Measurements from ENCODE around the gene BACE1. TPM values are rescaled to one million over a fixed set of nuclear protein-coding genes. Genes with fewer than 3 reads are reported as not detected.

The BACE1 gene
- polyA plus RNA-seq, 1 of the 3 experiments (the other 2 are of a cell fraction): 37.8 TPM

DNA sequence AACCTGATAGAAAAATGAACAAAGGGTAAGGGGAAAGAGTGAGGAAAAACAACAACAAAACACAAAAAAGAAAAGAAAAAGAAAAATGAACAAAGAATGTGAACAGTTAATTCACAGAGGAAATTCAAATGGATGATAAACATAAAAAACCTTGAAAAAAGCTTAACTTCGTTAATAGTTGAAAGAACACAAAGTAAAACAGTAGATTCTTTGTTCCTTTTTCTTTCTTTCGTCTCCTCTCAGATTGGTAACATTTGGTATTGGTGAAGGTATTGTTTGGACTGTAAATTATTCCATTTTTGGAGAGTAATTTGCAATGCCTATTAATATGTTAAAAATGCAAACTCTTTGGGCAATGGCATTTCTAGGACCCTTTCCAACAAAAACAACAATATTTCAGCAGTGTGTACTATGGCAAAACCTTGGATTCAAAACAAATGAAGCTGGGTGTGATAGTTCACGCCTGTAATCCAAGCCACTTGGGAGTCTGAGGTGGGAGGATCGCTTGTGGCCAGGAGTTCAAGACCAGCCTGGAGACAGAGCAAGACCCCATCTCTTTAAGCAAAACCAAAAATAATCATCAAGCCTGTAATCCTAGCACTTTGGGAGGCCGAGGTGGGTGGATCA is 3.3 kb upstream of the BACE1 start:
- WGBS (ENCODE audit: low lambda C conversion rate): 81% methylated on average over 5 of the region's 5 CpGs

GRCh38 chr11:117318738-117319137 is 2.7 kb upstream of the BACE1 start:
- CTCF ChIA-PET: interaction anchor here (1.2 kb wide), 1 partner anchor 9 kb away, joined by 3 read pairs; no protein-coding TSS in a partner anchor
- Histone ChIP-seq H3K27ac (ENCODE audit: low read depth in 2 of 2, low read length in 1 of 2) (peak overlapping the region in 1 of 2 experiments; percentile 16; a peak in 1 of 4 replicates), H2AFZ (ENCODE audit: low read depth) (peak overlapping the region; percentile 29; the same call in 1 of the 2 replicates), H3K4me3 (ENCODE audit: low read depth in 2 of 2, low read length in 1 of 2) (no peak overlapping the region), H3K9me3 (no peaks in the 10 kb centered on the region), H3K4me1 (ENCODE audit: control insufficient read depth in 1 of 2, insufficient read depth in 2 of 2, low read depth in 1 of 2, low read length in 1 of 2) (peaks cover 0 to 19% of the 10 kb centered on the region in 2 experiments; a peak in 3 of 4 replicates), H3K9ac (no peak overlapping the region), H3F3A (replicated peaks; ENCODE audit: insufficient read depth) (peaks cover 7% of the 10 kb centered on the region), H3K9me2 (no peaks in the 10 kb centered on the region), H3K36me3 (replicated peaks in 1 of 2; ENCODE audit: control insufficient read depth in 1 of 2, insufficient read depth in 2 of 2, low read length in 1 of 2) (no peaks in the 10 kb centered on the region), H4K20me1 (ENCODE audit: insufficient read depth) (no peaks in the 10 kb centered on the region), H3K4me2 (0 out of 2 replicates have a peak overlapping the region, but pooled peaks have one; percentile 3), H3K79me2 (ENCODE audit: insufficient read depth) (peaks cover 20% of the 10 kb centered on the region), H3K27me3 (ENCODE audit: insufficient read depth) (no peaks in the 10 kb centered on the region)
- WGBS (ENCODE audit: low lambda C conversion rate): 91% methylated on average over 7 of the region's 7 CpGs
- POLR2A ChIA-PET: interaction anchor here (1.5 kb wide), 1 partner anchor 9 kb away, joined by 5 read pairs; the partner anchor contains the start of gene CEP164
- TF ChIP-seq ZBTB33 (IDR thresholded peaks at IDR 0.05; ENCODE audit: borderline replicate concordance, low read depth): no peak
- no peak for TF ChIP-seq REST (IDR thresholded peaks at IDR 0.05; ENCODE audit: low read depth, low read length)
- TF ChIP-seq SMC3 (IDR thresholded peaks at IDR 0.05; ENCODE audit: low read depth, low read length): no peak
- TF ChIP-seq CHD2 (IDR thresholded peaks at IDR 0.05; ENCODE audit: low read length, partially characterized antibody): no peak
- no peak for TF ChIP-seq GATA2 (CRISPR knock-in tag; IDR thresholded peaks at IDR 0.05)
- TF ChIP-seq EZH2phosphoT487 (IDR thresholded peaks at IDR 0.05; ENCODE audit: borderline replicate concordance, low read depth): no peak
- TF ChIP-seq USF1 (IDR thresholded peaks at IDR 0.05; ENCODE audit: borderline replicate concordance, low read depth): no peak
- TF ChIP-seq RFX5 (IDR thresholded peaks at IDR 0.05; ENCODE audit: low read length): no peak
- no peak for TF ChIP-seq MAX (IDR thresholded peaks at IDR 0.05; ENCODE audit: low read depth)
- DNase-seq: no peak

More for the DNA sequence above, 3.3 kb upstream of the BACE1 start:
- H3K9me2 ChIP-seq: no peaks in the 10 kb centered on the region
- peaks cover 14% of the 10 kb centered on the region for H3K79me2 ChIP-seq (ENCODE audit: insufficient read depth)
- H3K9ac ChIP-seq: no peak overlapping the region
- H3K9me3 ChIP-seq: no peaks in the 10 kb centered on the region
- H4K20me1 ChIP-seq (ENCODE audit: insufficient read depth): no peaks in the 10 kb centered on the region
- ChIA-PET CTCF (interaction anchor here (1.2 kb wide), 1 partner anchor 9 kb away, joined by 3 read pairs; no protein-coding TSS in a partner anchor), POLR2A (interaction anchor here (1.5 kb wide), 1 partner anchor 8 kb away, joined by 5 read pairs; the partner anchor contains the start of gene CEP164)
- no peak for DNase-seq
- H3F3A ChIP-seq (replicated peaks; ENCODE audit: insufficient read depth): peaks cover 7% of the 10 kb centered on the region
- H3K27me3 ChIP-seq (ENCODE audit: insufficient read depth): no peaks in the 10 kb centered on the region
- peak overlapping the region in 1 of 2 experiments; percentile 16; a peak in 2 of 4 replicates for H3K27ac ChIP-seq (ENCODE audit: low read depth in 2 of 2, low read length in 1 of 2)
- no peak overlapping the region for H3K4me3 ChIP-seq (ENCODE audit: low read depth in 2 of 2, low read length in 1 of 2)
- peaks cover 0 to 14% of the 10 kb centered on the region in 2 experiments; a peak in 3 of 4 replicates for H3K4me1 ChIP-seq (ENCODE audit: control insufficient read depth in 1 of 2, insufficient read depth in 2 of 2, low read depth in 1 of 2, low read length in 1 of 2)
- no peaks in the 10 kb centered on the region for H3K36me3 ChIP-seq (replicated peaks in 1 of 2; ENCODE audit: control insufficient read depth in 1 of 2, insufficient read depth in 2 of 2, low read length in 1 of 2)
- peak overlapping the region; percentile 29; the same call in 1 of the 2 replicates for H2AFZ ChIP-seq (ENCODE audit: low read depth)
- peak overlapping the region; percentile 3; the same call in 1 of the 2 replicates for H3K4me2 ChIP-seq
- TF ChIP-seq JUND (IDR thresholded peaks at IDR 0.05): no peak
- no peak for TF ChIP-seq EZH2phosphoT487 (IDR thresholded peaks at IDR 0.05; ENCODE audit: borderline replicate concordance, low read depth)
- TF ChIP-seq FOXM1 (IDR thresholded peaks at IDR 0.05; ENCODE audit: low read depth): no peak
- no peak for TF ChIP-seq ZBTB33 (IDR thresholded peaks at IDR 0.05; ENCODE audit: borderline replicate concordance, low read depth)
- no peak for TF ChIP-seq GABPA (IDR thresholded peaks at IDR 0.05; ENCODE audit: low read depth)
- TF ChIP-seq SMC3 (IDR thresholded peaks at IDR 0.05; ENCODE audit: low read depth, low read length): no peak
- no peak for TF ChIP-seq CHD2 (IDR thresholded peaks at IDR 0.05; ENCODE audit: low read length, partially characterized antibody)
- no peak for TF ChIP-seq EP300 (IDR thresholded peaks at IDR 0.05; ENCODE audit: borderline replicate concordance in 1 of 2, low read depth in 1 of 2, low read length in 1 of 2)
- no peak for TF ChIP-seq TAF1 (IDR thresholded peaks at IDR 0.05; ENCODE audit: borderline replicate concordance, low read depth, low read length)

Measured in SK-N-SH (cell line).